ENCODE measurements around the gene THBD. TPM values are rescaled to one million over a fixed set of nuclear protein-coding genes. Genes with fewer than 3 reads are reported as not detected.

Gene THBD
- total RNA-seq, 2 donors from 2014 or later, result 6.6 to 88.4 TPM

GRCh38 chr20:23059846-23060245 is 10.4 kb upstream of the THBD start:
- H3K27me3 ChIP-seq (replicated peaks; ENCODE audit: insufficient read depth), result no peaks in the 10 kb centered on the region
- DNase-seq (ENCODE audit: low spot score), result peak; percentile 36
- no peaks in the 10 kb centered on the region for H3K4me1 ChIP-seq (replicated peaks)
- H3K9me3 ChIP-seq, result no peaks in the 10 kb centered on the region
- 18% methylated on average over 3 of the region's 3 CpGs for WGBS
- H3K4me3 ChIP-seq, result no peak overlapping the region
- H3K27ac ChIP-seq, result no peak overlapping the region
- TF ChIP-seq CTCF (IDR thresholded peaks at IDR 0.05) (no peak), POLR2A (IDR thresholded peaks at IDR 0.05) (no peak), POLR2AphosphoS5 (IDR thresholded peaks at IDR 0.05) (no peak)
- intact Hi-C loops (cut with DNase I), result loop anchor here (10.0 kb wide), 2 partner anchors 285 to 365 kb away; no protein-coding TSS in a partner anchor
- H3K36me3 ChIP-seq, result no peaks in the 10 kb centered on the region

- H3K36me3 ChIP-seq, result no peaks in the 10 kb centered on the region
- H3K9me3 ChIP-seq, result no peaks in the 10 kb centered on the region
- no peak for DNase-seq (ENCODE audit: low spot score)
- no peaks in the 10 kb centered on the region for H3K4me1 ChIP-seq (replicated peaks)
- no peaks in the 10 kb centered on the region for H3K27me3 ChIP-seq (replicated peaks; ENCODE audit: insufficient read depth)
- 64% methylated on average over 3 of the region's 3 CpGs for WGBS
- no peak overlapping the region for H3K27ac ChIP-seq
- intact Hi-C loops (cut with DNase I), result loop anchor here (10.0 kb wide), 2 partner anchors 286 to 364 kb away; no protein-coding TSS in a partner anchor
- H3K4me3 ChIP-seq, result no peak overlapping the region
- TF ChIP-seq CTCF (IDR thresholded peaks at IDR 0.05) (no peak), POLR2AphosphoS5 (IDR thresholded peaks at IDR 0.05) (no peak), POLR2A (IDR thresholded peaks at IDR 0.05) (no peak)
Observed at GRCh38 chr20:23059001-23059400, 9.5 kb upstream of the THBD start.

GRCh38 chr20:23058240-23058639 is 8.8 kb upstream of the THBD start:
- 72% methylated on average over 1 of the region's 1 CpG for WGBS
- H3K27me3 ChIP-seq (replicated peaks; ENCODE audit: insufficient read depth), result no peaks in the 10 kb centered on the region
- TF ChIP-seq CTCF (IDR thresholded peaks at IDR 0.05), result no peak
- TF ChIP-seq POLR2A (IDR thresholded peaks at IDR 0.05), result no peak
- TF ChIP-seq POLR2AphosphoS5 (IDR thresholded peaks at IDR 0.05), result no peak
- no peak overlapping the region for H3K4me3 ChIP-seq
- no peak for DNase-seq (ENCODE audit: low spot score)
- no peaks in the 10 kb centered on the region for H3K36me3 ChIP-seq
- H3K9me3 ChIP-seq, result no peaks in the 10 kb centered on the region
- H3K4me1 ChIP-seq (replicated peaks), result no peaks in the 10 kb centered on the region
- H3K27ac ChIP-seq, result no peak overlapping the region
- intact Hi-C loops (cut with DNase I), result loop anchor here (10.0 kb wide), 2 partner anchors 287 to 363 kb away; no protein-coding TSS in a partner anchor

- 95% methylated on average over 5 of the region's 5 CpGs for WGBS
- no peak for DNase-seq (ENCODE audit: low spot score)
- intact Hi-C loops (cut with DNase I), result loop anchor here (10.0 kb wide), 2 partner anchors 292 to 358 kb away; no protein-coding TSS in a partner anchor
- Histone ChIP-seq H3K4me3 (no peak overlapping the region), H3K9me3 (no peaks in the 10 kb centered on the region), H3K36me3 (no peaks in the 10 kb centered on the region), H3K27me3 (replicated peaks; ENCODE audit: insufficient read depth) (no peaks in the 10 kb centered on the region), H3K27ac (no peak overlapping the region), H3K4me1 (replicated peaks) (no peaks in the 10 kb centered on the region)
- no peak for TF ChIP-seq CTCF (IDR thresholded peaks at IDR 0.05)
- TF ChIP-seq POLR2AphosphoS5 (IDR thresholded peaks at IDR 0.05), result no peak
- TF ChIP-seq POLR2A (IDR thresholded peaks at IDR 0.05), result no peak
Observed at GRCh38 chr20:23052904-23053303, 3.4 kb upstream of the THBD start.

Measured in prostate gland (tissue), 2 donors.